ENCODE measurements around the gene GRAMD2B.

The GRAMD2B gene

DNA sequence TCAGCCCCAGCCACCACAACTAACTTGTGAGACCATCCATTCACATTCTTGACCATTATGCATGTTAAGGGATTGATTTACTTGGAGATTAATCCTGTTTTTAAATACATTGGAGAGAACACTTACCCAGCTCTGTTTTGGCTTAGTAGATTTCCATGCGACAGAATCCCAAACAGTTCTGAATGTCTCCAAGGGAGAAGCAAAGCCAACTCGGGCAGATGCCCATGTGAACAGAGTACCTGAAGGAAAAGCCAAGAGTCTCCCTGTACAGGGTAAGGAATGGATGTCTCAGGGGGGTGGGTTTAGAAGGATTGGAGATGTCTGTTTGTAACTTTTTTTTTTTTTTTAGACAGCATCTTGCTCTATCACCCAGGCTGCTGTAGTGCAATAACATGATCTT, 61.0 kb downstream of the GRAMD2B start:
- Histone ChIP-seq H3K27ac (ENCODE audit: low read depth, low read length) (no peak overlapping the region), H3K9me3 (ENCODE audit: control insufficient read depth in 1 of 2, low read length in 2 of 2) (no peaks in the 10 kb centered on the region), H3K27me3 (ENCODE audit: control insufficient read depth in 1 of 2, insufficient read depth in 2 of 2, low read length in 2 of 2) (no peaks in the 10 kb centered on the region), H3K9ac (ENCODE audit: low read depth in 1 of 2, low read length in 2 of 2) (no peak overlapping the region), H3K4me3 (ENCODE audit: low read depth in 1 of 2, low read length in 2 of 2) (no peak overlapping the region), H3K4me1 (ENCODE audit: control insufficient read depth in 1 of 2, insufficient read depth in 2 of 2, low read length in 2 of 2) (no peaks in the 10 kb centered on the region), H3K36me3 (ENCODE audit: control insufficient read depth in 1 of 2, insufficient read depth in 2 of 2, low read length in 2 of 2) (peaks cover 50 to 71% of the 10 kb centered on the region in 2 donors)

DNA sequence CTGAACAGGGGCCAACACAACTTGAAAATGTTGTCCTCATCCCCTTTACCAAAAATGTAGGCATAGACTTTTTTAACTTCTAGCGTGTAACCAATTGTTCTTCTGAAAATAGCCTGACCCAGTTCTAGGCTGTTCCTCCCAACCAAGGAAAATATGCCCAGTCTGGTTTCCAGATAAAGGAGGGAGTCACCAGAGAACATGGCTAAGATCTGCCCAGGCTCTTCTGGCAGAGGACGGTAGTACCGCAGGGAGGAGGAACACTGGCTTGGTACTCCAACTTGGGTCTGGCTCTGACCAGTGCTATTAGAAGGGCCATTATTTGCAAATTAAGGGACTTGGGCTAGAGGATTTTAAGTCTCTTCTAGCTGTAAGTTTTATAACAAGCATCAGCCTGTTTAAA, 63.1 kb downstream of the GRAMD2B start:
- no peak overlapping the region for H3K27ac ChIP-seq (ENCODE audit: low read depth, low read length)

GRCh38 chr5:126487596-126487995, 64.4 kb downstream of the GRAMD2B start:
- peaks cover 58 to 78% of the 10 kb centered on the region in 2 donors for H3K36me3 ChIP-seq (ENCODE audit: control insufficient read depth in 1 of 2, insufficient read depth in 2 of 2, low read length in 2 of 2)
- no peak overlapping the region for H3K4me3 ChIP-seq (ENCODE audit: low read depth in 1 of 2, low read length in 2 of 2)

More for the DNA sequence above, 63.1 kb downstream of the GRAMD2B start:
- H3K9me3 ChIP-seq (ENCODE audit: control insufficient read depth in 1 of 2, low read length in 2 of 2), result no peaks in the 10 kb centered on the region
- H3K27me3 ChIP-seq (ENCODE audit: control insufficient read depth in 1 of 2, insufficient read depth in 2 of 2, low read length in 2 of 2), result no peaks in the 10 kb centered on the region
- no peak overlapping the region for H3K4me3 ChIP-seq (ENCODE audit: low read depth in 1 of 2, low read length in 2 of 2)
- peaks cover 54 to 76% of the 10 kb centered on the region in 2 donors for H3K36me3 ChIP-seq (ENCODE audit: control insufficient read depth in 1 of 2, insufficient read depth in 2 of 2, low read length in 2 of 2)
- no peak overlapping the region for H3K9ac ChIP-seq (ENCODE audit: low read depth in 1 of 2, low read length in 2 of 2)
- H3K4me1 ChIP-seq (ENCODE audit: control insufficient read depth in 1 of 2, insufficient read depth in 2 of 2, low read length in 2 of 2), result no peaks in the 10 kb centered on the region

GRCh38 chr5:126488443-126489065, 65.3 kb downstream of the GRAMD2B start:
- H3K9ac ChIP-seq (ENCODE audit: low read depth in 1 of 2, low read length in 2 of 2), result no peak overlapping the region
- no peaks in the 10 kb centered on the region for H3K9me3 ChIP-seq (ENCODE audit: control insufficient read depth in 1 of 2, low read length in 2 of 2)
- H3K4me1 ChIP-seq (ENCODE audit: control insufficient read depth in 1 of 2, insufficient read depth in 2 of 2, low read length in 2 of 2), result no peaks in the 10 kb centered on the region
- H3K4me3 ChIP-seq (ENCODE audit: low read depth in 1 of 2, low read length in 2 of 2), result no peak overlapping the region
- H3K36me3 ChIP-seq (ENCODE audit: control insufficient read depth in 1 of 2, insufficient read depth in 2 of 2, low read length in 2 of 2), result peaks cover 64 to 83% of the 10 kb centered on the region in 2 donors
- H3K27me3 ChIP-seq (ENCODE audit: control insufficient read depth in 1 of 2, insufficient read depth in 2 of 2, low read length in 2 of 2), result no peaks in the 10 kb centered on the region
- no peak overlapping the region for H3K27ac ChIP-seq (ENCODE audit: low read depth, low read length)

More at GRCh38 chr5:126487596-126487995, 64.4 kb downstream of the GRAMD2B start:
- H3K9ac ChIP-seq (ENCODE audit: low read depth in 1 of 2, low read length in 2 of 2), result no peak overlapping the region
- no peak overlapping the region for H3K27ac ChIP-seq (ENCODE audit: low read depth, low read length)
- H3K4me1 ChIP-seq (ENCODE audit: control insufficient read depth in 1 of 2, insufficient read depth in 2 of 2, low read length in 2 of 2), result no peaks in the 10 kb centered on the region
- no peaks in the 10 kb centered on the region for H3K27me3 ChIP-seq (ENCODE audit: control insufficient read depth in 1 of 2, insufficient read depth in 2 of 2, low read length in 2 of 2)
- no peaks in the 10 kb centered on the region for H3K9me3 ChIP-seq (ENCODE audit: control insufficient read depth in 1 of 2, low read length in 2 of 2)

- H3K9me3 ChIP-seq (ENCODE audit: control insufficient read depth in 1 of 2, low read length in 2 of 2), result no peaks in the 10 kb centered on the region
- peaks cover 55 to 79% of the 10 kb centered on the region in 2 donors for H3K36me3 ChIP-seq (ENCODE audit: control insufficient read depth in 1 of 2, insufficient read depth in 2 of 2, low read length in 2 of 2)
- no peaks in the 10 kb centered on the region for H3K4me1 ChIP-seq (ENCODE audit: control insufficient read depth in 1 of 2, insufficient read depth in 2 of 2, low read length in 2 of 2)
- no peak overlapping the region for H3K27ac ChIP-seq (ENCODE audit: low read depth, low read length)
- no peaks in the 10 kb centered on the region for H3K27me3 ChIP-seq (ENCODE audit: control insufficient read depth in 1 of 2, insufficient read depth in 2 of 2, low read length in 2 of 2)
- no peak overlapping the region for H3K4me3 ChIP-seq (ENCODE audit: low read depth in 1 of 2, low read length in 2 of 2)
- no peak overlapping the region for H3K9ac ChIP-seq (ENCODE audit: low read depth in 1 of 2, low read length in 2 of 2)
Observed at GRCh38 chr5:126490167-126490940, 67.1 kb downstream of the GRAMD2B start.

DNA sequence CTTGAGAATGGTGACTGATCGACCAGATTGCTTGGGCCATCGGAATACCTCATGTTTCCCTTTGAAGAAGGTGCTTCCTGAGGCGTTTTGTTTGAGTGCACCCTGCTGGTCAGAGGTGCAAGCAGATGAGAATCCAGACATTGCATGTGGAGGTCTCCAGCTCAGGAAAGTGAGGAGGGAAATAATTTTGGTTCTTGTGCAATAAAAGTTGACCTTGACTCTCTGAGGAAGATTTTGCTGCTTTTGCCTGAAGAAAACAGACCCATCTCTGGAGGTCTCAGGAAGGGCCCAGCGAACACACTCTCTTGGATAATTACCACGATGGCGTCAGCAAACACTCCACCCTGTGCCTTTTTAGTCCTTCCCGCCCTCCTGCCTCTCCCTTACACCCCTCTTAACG, 69.7 kb downstream of the GRAMD2B start:
- H3K9me3 ChIP-seq (ENCODE audit: control insufficient read depth in 1 of 2, low read length in 2 of 2), result no peaks in the 10 kb centered on the region
- no peak overlapping the region for H3K9ac ChIP-seq (ENCODE audit: low read depth in 1 of 2, low read length in 2 of 2)
- H3K4me1 ChIP-seq (ENCODE audit: control insufficient read depth in 1 of 2, insufficient read depth in 2 of 2, low read length in 2 of 2), result no peaks in the 10 kb centered on the region
- H3K4me3 ChIP-seq (ENCODE audit: low read depth in 1 of 2, low read length in 2 of 2), result no peak overlapping the region
- no peaks in the 10 kb centered on the region for H3K27me3 ChIP-seq (ENCODE audit: control insufficient read depth in 1 of 2, insufficient read depth in 2 of 2, low read length in 2 of 2)
- H3K27ac ChIP-seq (ENCODE audit: low read depth, low read length), result no peak overlapping the region
- peaks cover 34 to 54% of the 10 kb centered on the region in 2 donors for H3K36me3 ChIP-seq (ENCODE audit: control insufficient read depth in 1 of 2, insufficient read depth in 2 of 2, low read length in 2 of 2)

GRCh38 chr5:126494393-126494792, 71.2 kb downstream of the GRAMD2B start:
- H3K9me3 ChIP-seq (ENCODE audit: control insufficient read depth in 1 of 2, low read length in 2 of 2), result no peaks in the 10 kb centered on the region
- H3K36me3 ChIP-seq (ENCODE audit: control insufficient read depth in 1 of 2, insufficient read depth in 2 of 2, low read length in 2 of 2), result peaks cover 21 to 44% of the 10 kb centered on the region in 2 donors
- no peaks in the 10 kb centered on the region for H3K27me3 ChIP-seq (ENCODE audit: control insufficient read depth in 1 of 2, insufficient read depth in 2 of 2, low read length in 2 of 2)
- H3K4me3 ChIP-seq (ENCODE audit: low read depth in 1 of 2, low read length in 2 of 2), result no peak overlapping the region
- H3K4me1 ChIP-seq (ENCODE audit: control insufficient read depth in 1 of 2, insufficient read depth in 2 of 2, low read length in 2 of 2), result no peaks in the 10 kb centered on the region
- no peak overlapping the region for H3K9ac ChIP-seq (ENCODE audit: low read depth in 1 of 2, low read length in 2 of 2)
- H3K27ac ChIP-seq (ENCODE audit: low read depth, low read length), result no peak overlapping the region

DNA sequence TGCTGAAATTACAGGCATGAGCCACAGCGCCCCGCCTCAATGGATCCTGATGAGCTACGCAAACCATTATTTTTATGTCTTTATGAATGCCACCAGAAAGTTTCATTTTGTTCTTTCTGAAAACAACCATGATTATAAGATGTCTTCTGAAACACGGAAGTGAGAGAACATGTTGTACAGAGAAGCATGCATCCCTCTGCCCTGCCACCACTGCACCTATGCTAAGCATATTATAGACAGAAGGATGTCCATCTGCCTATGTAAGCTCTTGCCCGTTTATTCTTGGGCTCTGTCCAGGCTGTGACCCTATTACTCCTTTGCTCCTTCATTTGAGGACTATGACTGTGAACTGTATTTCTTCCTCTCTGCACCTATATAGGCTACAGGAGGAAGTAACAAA, 74.3 kb downstream of the GRAMD2B start:
- Histone ChIP-seq H3K4me3 (ENCODE audit: low read depth in 1 of 2, low read length in 2 of 2) (no peak overlapping the region), H3K4me1 (ENCODE audit: control insufficient read depth in 1 of 2, insufficient read depth in 2 of 2, low read length in 2 of 2) (no peaks in the 10 kb centered on the region), H3K27ac (ENCODE audit: low read depth, low read length) (no peak overlapping the region), H3K9ac (ENCODE audit: low read depth in 1 of 2, low read length in 2 of 2) (no peak overlapping the region), H3K9me3 (ENCODE audit: control insufficient read depth in 1 of 2, low read length in 2 of 2) (no peaks in the 10 kb centered on the region), H3K27me3 (ENCODE audit: control insufficient read depth in 1 of 2, insufficient read depth in 2 of 2, low read length in 2 of 2) (no peaks in the 10 kb centered on the region), H3K36me3 (ENCODE audit: control insufficient read depth in 1 of 2, insufficient read depth in 2 of 2, low read length in 2 of 2) (peaks cover 7 to 19% of the 10 kb centered on the region in 2 donors)

GRCh38 chr5:126499278-126499677, 76.1 kb downstream of the GRAMD2B start:
- Histone ChIP-seq H3K9me3 (ENCODE audit: control insufficient read depth in 1 of 2, low read length in 2 of 2) (no peaks in the 10 kb centered on the region), H3K27ac (ENCODE audit: low read depth, low read length) (no peak overlapping the region)

DNA sequence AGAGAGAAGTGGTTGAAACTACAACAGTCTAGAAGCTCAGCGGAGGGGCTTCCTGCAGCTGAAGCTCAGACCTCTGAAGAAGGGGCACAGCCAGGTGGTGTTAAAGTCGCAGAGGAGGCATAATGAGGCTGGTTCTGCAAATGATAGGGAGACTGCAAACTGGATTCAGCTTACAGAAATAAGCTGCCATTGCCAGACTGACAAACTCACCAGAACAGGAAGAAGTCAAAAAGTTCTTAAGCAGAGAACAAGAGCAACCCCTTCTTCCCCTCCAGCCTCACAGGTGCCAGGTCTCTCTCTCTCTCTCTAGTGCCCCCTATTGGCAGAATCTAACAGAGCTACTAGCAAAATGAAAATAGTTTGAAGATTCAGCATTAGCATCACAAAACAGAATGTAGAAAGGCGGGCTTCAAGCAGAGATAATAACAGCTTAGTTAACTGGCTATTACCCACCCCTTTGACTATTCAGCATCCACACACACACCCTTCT, 76.7 kb downstream of the GRAMD2B start:
- Histone ChIP-seq H3K4me1 (ENCODE audit: control insufficient read depth in 1 of 2, insufficient read depth in 2 of 2, low read length in 2 of 2) (peaks cover 0 to 4% of the 10 kb centered on the region in 2 donors), H3K36me3 (ENCODE audit: control insufficient read depth in 1 of 2, insufficient read depth in 2 of 2, low read length in 2 of 2) (no peaks in the 10 kb centered on the region), H3K27me3 (ENCODE audit: control insufficient read depth in 1 of 2, insufficient read depth in 2 of 2, low read length in 2 of 2) (no peaks in the 10 kb centered on the region), H3K9ac (ENCODE audit: low read depth in 1 of 2, low read length in 2 of 2) (no peak overlapping the region), H3K27ac (ENCODE audit: low read depth, low read length) (no peak overlapping the region), H3K4me3 (ENCODE audit: low read depth in 1 of 2, low read length in 2 of 2) (no peak overlapping the region), H3K9me3 (ENCODE audit: control insufficient read depth in 1 of 2, low read length in 2 of 2) (no peaks in the 10 kb centered on the region)

More at GRCh38 chr5:126499278-126499677, 76.1 kb downstream of the GRAMD2B start:
- Histone ChIP-seq H3K27me3 (ENCODE audit: control insufficient read depth in 1 of 2, insufficient read depth in 2 of 2, low read length in 2 of 2) (no peaks in the 10 kb centered on the region), H3K9ac (ENCODE audit: low read depth in 1 of 2, low read length in 2 of 2) (no peak overlapping the region), H3K4me3 (ENCODE audit: low read depth in 1 of 2, low read length in 2 of 2) (no peak overlapping the region), H3K4me1 (ENCODE audit: control insufficient read depth in 1 of 2, insufficient read depth in 2 of 2, low read length in 2 of 2) (peaks cover 0 to 4% of the 10 kb centered on the region in 2 donors), H3K36me3 (ENCODE audit: control insufficient read depth in 1 of 2, insufficient read depth in 2 of 2, low read length in 2 of 2) (peaks cover 0 to 5% of the 10 kb centered on the region in 2 donors)

Measured in duodenal mucosa (tissue), 2 donors.